Testis (tissue), 3 donors: Measurements from ENCODE around the gene CD27. TPM values are rescaled to one million over a fixed set of nuclear protein-coding genes. Genes with fewer than 3 reads are reported as not detected.

Source experiments
- DNase-seq: peaks from one replicate; pipeline ENCODE4 v3.0.0-alpha.2; 2019
- H3K27ac ChIP-seq, 2 donors: fragments of 200-600 bp; sonication (generic); one replicate each; pipeline ENCODE4 v1.5.1; 2019
- H3K27me3 ChIP-seq: fragments of 200-600 bp; sonication (generic); one replicate; pipeline ENCODE4 v1.5.1; 2019
- H3K36me3 ChIP-seq: fragments of 200-600 bp; sonication (generic); one replicate; pipeline ENCODE4 v1.5.1; 2017; ENCODE audit warnings: low read depth; ENCODE audit errors: missing control alignments
- H3K4me1 ChIP-seq: fragments of 200-600 bp; sonication (generic); one replicate; pipeline ENCODE4 v1.5.1; 2019
- H3K4me3 ChIP-seq, 2 donors: fragments of 200-600 bp; sonication (generic); one replicate each; pipeline ENCODE4 v1.5.1; 2017 to 2019
- H3K9me3 ChIP-seq: fragments of 200-600 bp; sonication (generic); one replicate; pipeline ENCODE4 v1.5.1; 2017
- CTCF ChIP-seq, 3 experiments: fragments of 450-650 bp in 2 of 3; fragments of 200-600 bp in 1 of 3; sonication (generic) in 1 of 3; IDR thresholded peaks; one replicate each; pipeline ENCODE4 v1.5.1; 2016 to 2019; ENCODE audit warnings: antibody characterized with exemption in 3 of 3, mild to moderate bottlenecking in 2 of 3, moderate library complexity in 1 of 3
- POLR2A ChIP-seq: fragments of 450-650 bp; IDR thresholded peaks from one replicate; pipeline ENCODE4 v1.6.1; 2017; ENCODE audit warnings: antibody characterized with exemption, mild to moderate bottlenecking, moderate library complexity
- WGBS, 2 donors: methylation state at CpG; one replicate each; pipeline ENCODE4 v1.1.5; 2018; 5-methylcytosine and 5-hydroxymethylcytosine counted together
- intact Hi-C: fragments of 100-400 bp; cut with DNase I; formaldehyde crosslinking; loops from one replicate; pipeline ENCODE4 v1.15.1; 2023; ENCODE audit warnings: low total_unique reads
- polyA plus RNA-seq: library from polyadenylated mRNA; stranded (reverse); fragments of 350-450 nt; fragmentation: Illumina TruSeq; extraction: RNeasy Lipid Tissue Mini Kit (QIAGEN cat#74804); gene quantifications from one replicate; pipeline ENCODE4 v1.2.3, GENCODE V29; 2014; ENCODE audit warnings: low read depth, low replicate concordance; ENCODE audit not compliant: insufficient read depth
- total RNA-seq, 2 donors: library from RNA; depleted of rRNA; stranded (reverse); fragments of >200 nt; gene quantifications; one replicate each; pipeline ENCODE4 v1.2.3, GENCODE V29; 2016

The CD27 gene
- total and polyA plus RNA-seq, 3 donors from 2014 or later: 0.74 to 3.7 TPM; not detected in 1

GRCh38 chr12:6434205-6435140 lies 10.3 kb upstream of the CD27 start:
- no peak overlapping the region for H3K4me3 ChIP-seq
- H3K4me1 ChIP-seq: peaks cover 4% of the 10 kb centered on the region
- intact Hi-C loops: no loop called here
- H3K36me3 ChIP-seq: no peaks in the 10 kb centered on the region
- no peak overlapping the region for H3K27ac ChIP-seq
- no peaks in the 10 kb centered on the region for H3K27me3 ChIP-seq
- WGBS, 2 donors: 83 to 89% methylated on average over 13 to 17 of the region's 17 CpGs
- TF ChIP-seq POLR2A (no peak), CTCF (IDR thresholded peaks at IDR 0.05) (no peak)
- no peak for DNase-seq
- H3K9me3 ChIP-seq: no peaks in the 10 kb centered on the region

GRCh38 chr12:6435961-6436715 lies 8.6 kb upstream of the CD27 start:
- no peak for DNase-seq
- Histone ChIP-seq H3K36me3 (no peaks in the 10 kb centered on the region), H3K27ac (no peak overlapping the region), H3K4me3 (no peak overlapping the region), H3K4me1 (no peaks in the 10 kb centered on the region), H3K27me3 (no peaks in the 10 kb centered on the region), H3K9me3 (no peaks in the 10 kb centered on the region)
- TF ChIP-seq CTCF (IDR thresholded peaks at IDR 0.05) (no peak), POLR2A (no peak)
- intact Hi-C loops: no loop called here
- 89 to 93% methylated on average over 13 of the region's 13 CpGs for WGBS, 2 donors

DNA sequence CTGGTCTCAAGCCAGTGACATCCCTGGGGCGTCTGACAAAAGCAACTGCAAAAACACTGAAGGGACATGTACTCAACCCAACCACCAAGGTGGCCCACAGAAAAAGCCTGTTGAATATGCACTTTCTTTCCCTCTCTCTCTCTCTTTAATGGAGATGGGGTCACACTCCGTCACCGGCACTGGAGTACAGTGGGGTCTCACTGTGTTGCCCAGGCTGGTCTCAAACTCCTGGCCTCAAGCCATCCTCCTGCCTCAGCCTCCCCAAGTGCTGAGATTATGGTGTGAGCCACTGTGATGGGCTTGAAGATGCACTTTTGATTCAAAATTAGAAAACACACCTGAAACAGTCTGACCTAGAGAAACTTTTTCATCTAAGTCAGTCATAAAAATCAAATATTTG lies 7.2 kb upstream of the CD27 start:
- TF ChIP-seq POLR2A: no peak
- TF ChIP-seq CTCF (IDR thresholded peaks at IDR 0.05): no peak
- no peak overlapping the region for H3K4me3 ChIP-seq
- intact Hi-C loops: no loop called here
- no peaks in the 10 kb centered on the region for H3K36me3 ChIP-seq
- DNase-seq: no peak
- no peaks in the 10 kb centered on the region for H3K9me3 ChIP-seq
- no peaks in the 10 kb centered on the region for H3K27me3 ChIP-seq
- no peaks in the 10 kb centered on the region for H3K4me1 ChIP-seq
- WGBS, 2 donors: 90 to 93% methylated on average over 3 of the region's 3 CpGs
- no peak overlapping the region for H3K27ac ChIP-seq

GRCh38 chr12:6438345-6438744 lies 6.4 kb upstream of the CD27 start:
- TF ChIP-seq POLR2A: no peak
- TF ChIP-seq CTCF (IDR thresholded peaks at IDR 0.05): no peak
- Histone ChIP-seq H3K27ac (no peak overlapping the region), H3K27me3 (no peaks in the 10 kb centered on the region), H3K9me3 (no peaks in the 10 kb centered on the region), H3K4me3 (no peak overlapping the region), H3K36me3 (no peaks in the 10 kb centered on the region), H3K4me1 (no peaks in the 10 kb centered on the region)
- 89 to 91% methylated on average over 12 of the region's 12 CpGs for WGBS, 2 donors
- no peak for DNase-seq
- intact Hi-C loops: no loop called here
